Measurements from ENCODE around the gene SUB1. TPM values are rescaled to one million over a fixed set of nuclear protein-coding genes. Genes with fewer than 3 reads are reported as not detected.
"Not testable (repeated sequence)": the region's sequence is repeated elsewhere in the genome, so short reads cannot be mapped to it uniquely, and the experiment has no call there.

Gene SUB1
- total and polyA plus RNA-seq, 5 experiments from 2014 or later: 194 to 592 (median 391) TPM

- H3K9me3 Mint-ChIP-seq, ATAC-seq, H3K36me3 Mint-ChIP-seq, DNase-seq, H3K27ac Mint-ChIP-seq, H3K4me3 Mint-ChIP-seq, H3K27me3 Mint-ChIP-seq, POLR2A ChIA-PET: not testable (repeated sequence)
- H3K4me1 Mint-ChIP-seq: peaks cover 8 to 13% (median 11%) of the 10 kb centered on the region in 4 donors
These were observed 32.9 kb upstream of the SUB1 start for GRCh38 chr5:32552491-32552890.

DNA sequence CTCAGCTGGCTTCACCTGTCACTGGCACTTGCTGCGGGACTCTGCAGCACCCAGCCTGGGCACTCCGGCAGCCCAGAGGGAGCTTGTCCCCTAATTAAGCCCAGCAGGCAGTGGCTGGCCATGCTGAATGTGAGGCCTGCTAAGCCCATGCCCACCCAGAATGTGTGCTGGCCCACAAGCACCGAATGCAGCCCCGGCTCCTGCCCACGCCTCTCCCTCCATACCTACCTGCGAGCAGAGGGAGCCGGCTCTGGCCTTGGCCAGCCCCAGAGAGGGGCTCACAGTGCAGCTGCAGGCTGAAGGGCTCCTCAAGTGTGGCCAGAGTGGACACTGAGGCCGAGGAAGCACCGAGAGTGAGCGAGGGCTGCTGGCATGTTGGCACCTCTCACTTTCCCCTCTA lies 32.4 kb upstream of the SUB1 start:
- Mint-ChIP-seq H3K4me1 (peaks cover 8 to 13% (median 11%) of the 10 kb centered on the region in 4 donors), H3K4me3 (no peak overlapping the region), H3K36me3 (no peaks in the 10 kb centered on the region), H3K27me3 (no peaks in the 10 kb centered on the region), H3K27ac (no peak overlapping the region), H3K9me3 (peaks cover 0 to 6% (median 0%) of the 10 kb centered on the region in 9 donors)
- no peak for DNase-seq
- ATAC-seq: no peak
- POLR2A ChIA-PET: no interaction called here

GRCh38 chr5:32554181-32554780 lies 31.1 kb upstream of the SUB1 start:
- ATAC-seq, H3K36me3 Mint-ChIP-seq, DNase-seq, H3K9me3 Mint-ChIP-seq, H3K27me3 Mint-ChIP-seq, H3K4me3 Mint-ChIP-seq, POLR2A ChIA-PET: not testable (repeated sequence)
- Mint-ChIP-seq H3K4me1 (peaks cover 8 to 13% (median 11%) of the 10 kb centered on the region in 4 donors), H3K27ac (peak overlapping the region in 2 of 10 donors; percentile 7 to 81)

DNA sequence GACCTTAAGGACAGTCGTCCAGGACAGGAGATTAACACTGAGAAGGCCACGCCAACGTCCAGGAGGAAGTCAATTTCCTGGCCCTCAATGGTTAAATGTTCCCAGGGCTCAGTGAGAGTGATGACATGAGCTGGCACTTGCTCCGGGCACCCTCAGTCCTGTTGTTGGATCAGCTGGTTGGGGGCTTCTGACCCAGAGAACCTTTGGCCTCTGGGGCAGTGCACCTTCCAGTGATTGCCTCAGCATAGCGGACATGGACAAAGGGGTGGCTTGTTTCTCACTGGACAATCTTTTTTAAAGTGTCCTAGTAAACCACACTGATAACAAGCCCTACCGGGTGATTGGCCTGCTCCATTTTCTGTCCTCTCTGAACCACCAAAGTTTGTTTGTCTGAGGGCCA lies 28.8 kb upstream of the SUB1 start:
- H3K27ac Mint-ChIP-seq, H3K27me3 Mint-ChIP-seq, H3K4me3 Mint-ChIP-seq, H3K9me3 Mint-ChIP-seq, POLR2A ChIA-PET, ATAC-seq, H3K36me3 Mint-ChIP-seq, DNase-seq: not testable (repeated sequence)
- peaks cover 8 to 13% (median 11%) of the 10 kb centered on the region in 4 donors for H3K4me1 Mint-ChIP-seq

DNA sequence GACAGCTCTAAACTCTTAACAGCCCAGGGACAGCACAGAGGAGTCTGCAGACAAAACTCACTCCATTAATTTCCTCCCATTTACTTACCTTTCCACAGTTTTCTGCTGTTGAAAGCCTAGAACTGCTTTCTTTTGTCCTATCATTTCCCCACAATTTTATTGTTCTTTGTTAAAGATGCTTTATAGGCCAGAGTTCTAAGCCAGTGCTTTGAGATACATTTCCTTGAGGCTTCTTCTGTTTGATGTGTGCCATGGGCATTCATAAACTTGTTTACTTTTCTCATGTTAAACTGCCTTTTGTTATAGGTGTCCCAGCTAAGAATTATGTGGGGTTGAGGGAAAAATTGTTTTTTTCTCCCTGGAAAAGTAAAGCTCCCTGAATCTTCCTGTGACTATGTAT lies 25.9 kb upstream of the SUB1 start:
- no peaks in the 10 kb centered on the region for H3K27me3 Mint-ChIP-seq
- no peak overlapping the region for H3K27ac Mint-ChIP-seq
- H3K4me1 Mint-ChIP-seq: peaks cover 2 to 5% (median 4%) of the 10 kb centered on the region in 4 donors
- no peaks in the 10 kb centered on the region for H3K9me3 Mint-ChIP-seq
- no peaks in the 10 kb centered on the region for H3K36me3 Mint-ChIP-seq
- ATAC-seq: no peak
- no peak overlapping the region for H3K4me3 Mint-ChIP-seq
- POLR2A ChIA-PET: interaction anchor here (0.6 kb wide), 1 partner anchor 25 kb away, joined by 4 read pairs; no protein-coding TSS in a partner anchor
- DNase-seq: no peak

GRCh38 chr5:32559921-32560320 lies 25.4 kb upstream of the SUB1 start:
- Mint-ChIP-seq H3K36me3 (no peaks in the 10 kb centered on the region), H3K27ac (peak overlapping the region in 1 of 10 donors; percentile 23), H3K27me3 (no peaks in the 10 kb centered on the region), H3K9me3 (no peaks in the 10 kb centered on the region), H3K4me3 (no peak overlapping the region), H3K4me1 (peaks cover 0 to 3% (median 0%) of the 10 kb centered on the region in 4 donors)
- no peak for DNase-seq
- ATAC-seq: no peak
- POLR2A ChIA-PET: no interaction called here

GRCh38 chr5:32562056-32562455 lies 23.3 kb upstream of the SUB1 start:
- H3K36me3 Mint-ChIP-seq: peaks cover 0 to 3% (median 0%) of the 10 kb centered on the region in 3 donors
- no peaks in the 10 kb centered on the region for H3K9me3 Mint-ChIP-seq
- H3K27ac Mint-ChIP-seq: no peak overlapping the region
- ATAC-seq (no peak), DNase-seq (no peak)
- POLR2A ChIA-PET: no interaction called here
- peaks cover 0 to 3% (median 0%) of the 10 kb centered on the region in 4 donors for H3K4me1 Mint-ChIP-seq
- no peak overlapping the region for H3K4me3 Mint-ChIP-seq
- H3K27me3 Mint-ChIP-seq: no peaks in the 10 kb centered on the region

- Mint-ChIP-seq H3K9me3 (no peaks in the 10 kb centered on the region), H3K36me3 (peaks cover 0 to 3% (median 0%) of the 10 kb centered on the region in 3 donors), H3K27ac (no peak overlapping the region), H3K27me3 (no peaks in the 10 kb centered on the region), H3K4me1 (peaks cover 0 to 3% (median 0%) of the 10 kb centered on the region in 4 donors), H3K4me3 (no peak overlapping the region)
- no peak for DNase-seq
- no peak for ATAC-seq
- POLR2A ChIA-PET: no interaction called here
These were observed 22.5 kb upstream of the SUB1 start for GRCh38 chr5:32562843-32563242.

- no peak for DNase-seq
- Mint-ChIP-seq H3K36me3 (peaks cover 0 to 3% (median 0%) of the 10 kb centered on the region in 3 donors), H3K4me3 (no peak overlapping the region), H3K27ac (no peak overlapping the region), H3K9me3 (no peaks in the 10 kb centered on the region), H3K4me1 (peaks cover 0 to 3% (median 0%) of the 10 kb centered on the region in 4 donors), H3K27me3 (no peaks in the 10 kb centered on the region)
- POLR2A ChIA-PET: no interaction called here
- ATAC-seq: no peak
These were observed 21.7 kb upstream of the SUB1 start for GRCh38 chr5:32563614-32564013.

GRCh38 chr5:32565145-32565544 lies 20.2 kb upstream of the SUB1 start:
- H3K27me3 Mint-ChIP-seq: no peaks in the 10 kb centered on the region
- peaks cover 0 to 3% (median 0%) of the 10 kb centered on the region in 4 donors for H3K4me1 Mint-ChIP-seq
- H3K36me3 Mint-ChIP-seq: peaks cover 0 to 3% (median 0%) of the 10 kb centered on the region in 3 donors
- ATAC-seq (no peak), DNase-seq (no peak)
- no peak overlapping the region for H3K4me3 Mint-ChIP-seq
- no peak overlapping the region for H3K27ac Mint-ChIP-seq
- POLR2A ChIA-PET: no interaction called here
- no peaks in the 10 kb centered on the region for H3K9me3 Mint-ChIP-seq

DNA sequence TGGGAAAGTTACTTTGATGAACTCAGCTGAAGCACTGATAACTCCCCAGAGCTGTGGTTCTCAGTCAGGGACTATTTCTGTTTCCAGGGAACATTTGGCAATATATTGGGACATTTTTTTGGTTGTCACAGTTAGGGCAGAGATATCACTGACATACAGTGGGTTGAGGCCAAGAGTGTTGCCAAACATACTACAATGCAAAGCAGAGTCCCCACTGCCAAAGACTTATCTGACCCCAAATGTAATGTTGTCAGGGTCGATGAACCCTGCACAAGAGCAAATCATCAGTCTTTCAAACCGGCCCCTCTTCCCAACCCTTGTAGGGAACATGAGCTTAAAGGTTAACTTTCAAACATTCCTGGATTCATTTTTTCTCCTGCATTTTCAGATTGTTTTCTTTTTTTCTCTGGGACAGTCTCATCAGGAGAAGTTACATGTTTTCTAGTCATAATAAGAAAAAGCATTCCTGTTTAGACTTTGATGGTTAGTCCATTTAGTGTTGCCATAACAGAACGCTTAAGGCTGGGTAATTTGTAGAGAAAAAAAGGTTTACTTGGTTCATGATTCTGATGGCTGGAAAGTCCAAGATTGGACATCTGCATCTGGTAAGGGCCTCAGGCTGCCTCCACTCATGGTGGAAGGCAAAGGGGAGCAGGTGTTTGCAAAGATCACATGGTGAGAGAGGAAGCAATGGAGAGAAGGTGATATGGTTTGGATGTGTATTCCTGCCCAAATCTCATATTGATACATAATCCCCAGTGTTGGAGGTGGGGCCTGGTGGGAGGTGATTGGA lies 18.8 kb upstream of the SUB1 start:
- Mint-ChIP-seq H3K36me3 (peaks cover 0 to 3% (median 0%) of the 10 kb centered on the region in 3 donors), H3K27ac (no peak overlapping the region), H3K4me3 (no peak overlapping the region), H3K9me3 (no peaks in the 10 kb centered on the region), H3K4me1 (peaks cover 0 to 3% (median 0%) of the 10 kb centered on the region in 4 donors), H3K27me3 (no peaks in the 10 kb centered on the region)
- POLR2A ChIA-PET: no interaction called here
- ATAC-seq: no peak
- DNase-seq: no peak

- DNase-seq (no peak), ATAC-seq (no peak)
- H3K27me3 Mint-ChIP-seq: peaks cover 0 to 2% (median 0%) of the 10 kb centered on the region in 5 donors
- peaks cover 0 to 7% (median 0%) of the 10 kb centered on the region in 4 donors for H3K4me1 Mint-ChIP-seq
- POLR2A ChIA-PET: no interaction called here
- H3K36me3 Mint-ChIP-seq: peaks cover 0 to 3% (median 0%) of the 10 kb centered on the region in 3 donors
- no peak overlapping the region for H3K4me3 Mint-ChIP-seq
- no peak overlapping the region for H3K27ac Mint-ChIP-seq
- no peaks in the 10 kb centered on the region for H3K9me3 Mint-ChIP-seq
These were observed 14.2 kb upstream of the SUB1 start for GRCh38 chr5:32571128-32571527.

DNA sequence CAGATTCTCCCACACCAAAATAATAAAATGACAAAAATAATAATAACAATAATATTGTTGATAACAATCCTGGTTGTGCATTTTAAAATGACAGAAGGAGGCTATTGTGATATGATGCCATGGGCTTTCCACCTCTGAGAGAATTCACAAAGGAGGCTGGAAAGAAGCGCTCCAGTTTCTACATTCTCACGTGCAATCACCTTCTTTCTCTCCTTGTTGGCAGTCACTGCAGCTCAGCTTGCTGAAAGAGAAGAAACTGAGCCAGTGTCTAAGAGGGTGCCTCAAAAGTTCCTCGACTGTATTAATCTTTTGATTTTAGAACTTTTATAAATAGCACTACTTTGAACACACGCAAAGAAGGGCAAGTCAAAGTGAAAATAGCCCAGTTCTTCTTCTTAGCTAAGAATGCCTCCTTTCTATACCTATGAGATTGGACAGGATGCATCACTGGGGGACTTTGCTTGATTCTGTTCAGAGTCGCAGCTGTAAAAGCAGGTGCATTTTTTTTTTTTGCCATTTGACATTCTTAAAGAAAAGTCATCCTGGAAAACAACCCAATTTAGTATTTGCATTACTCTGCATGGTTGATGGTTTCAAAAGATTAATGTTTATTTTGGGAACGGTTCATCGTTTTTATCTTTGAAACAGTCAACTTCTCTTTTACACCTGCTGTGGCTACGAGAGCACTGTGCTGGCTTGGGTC lies 12.4 kb upstream of the SUB1 start:
- no peak for ATAC-seq
- Mint-ChIP-seq H3K4me1 (peaks cover 0 to 7% (median under 1%) of the 10 kb centered on the region in 4 donors), H3K27ac (no peak overlapping the region), H3K9me3 (no peaks in the 10 kb centered on the region), H3K27me3 (peaks cover 0 to 2% (median 0%) of the 10 kb centered on the region in 5 donors), H3K36me3 (no peaks in the 10 kb centered on the region), H3K4me3 (no peak overlapping the region)
- POLR2A ChIA-PET: no interaction called here
- no peak for DNase-seq

All from naive thymus-derived CD8-positive, alpha-beta T cell (primary cell).